Upper lobe of right lung (tissue), 1 donor: ENCODE data around the gene TARBP1. TPM values are rescaled to one million over a fixed set of nuclear protein-coding genes. Genes with fewer than 3 reads are reported as not detected.
"Not testable (repeated sequence)": the region's sequence is repeated elsewhere in the genome, so short reads cannot be mapped to it uniquely, and the experiment has no call there.

Source experiments
- ATAC-seq: fragments of 200-7000 bp; cut with Tn5 transposase; one replicate; pipeline ENCODE4 v1.9.1; 2020; ENCODE audit warnings: mild to moderate bottlenecking, moderate library complexity
- DNase-seq: peaks from one replicate; pipeline ENCODE4 v3.0.0-alpha.2; 2020
- H3K27ac ChIP-seq: fragments of 200-600 bp; one replicate; pipeline ENCODE4 v1.8.0; 2022
- H3K27me3 ChIP-seq: fragments of 200-600 bp; one replicate; pipeline ENCODE4 v1.8.0; 2022; ENCODE audit warnings: mild to moderate bottlenecking
- H3K36me3 ChIP-seq: fragments of 200-600 bp; one replicate; pipeline ENCODE4 v1.8.0; 2022
- H3K4me1 ChIP-seq: fragments of 200-600 bp; one replicate; pipeline ENCODE4 v1.8.0; 2022
- H3K4me3 ChIP-seq: fragments of 200-600 bp; one replicate; pipeline ENCODE4 v1.8.0; 2022; ENCODE audit warnings: mild to moderate bottlenecking
- H3K9me3 ChIP-seq: fragments of 200-600 bp; one replicate; pipeline ENCODE4 v1.8.0; 2022
- intact Hi-C: fragments of 100-400 bp; cut with DNase I; formaldehyde crosslinking; loops from one replicate; pipeline ENCODE4 v1.11.0; 2022
- total RNA-seq: library from RNA; stranded (reverse); fragmentation: NEBNext Ultra II Directional; extraction: Animal tissue kit (Norgen Biotek cat#: 25700); gene quantifications from one replicate; pipeline ENCODE4 v1.2.1, GENCODE V29; 2021
- TF ChIP-seq, protein P1 (sequence below): fragments of 200-600 bp; IDR thresholded peaks from one replicate; pipeline ENCODE4 v1.8.0; 2022; ENCODE audit warnings: antibody characterized with exemption
- donor health status: DM: no; HTN: yes; CAD: no; lungs with severe emphysema.

Gene TARBP1
- total RNA-seq, 1 donor from 2014 or later = 18.3 TPM

DNA sequence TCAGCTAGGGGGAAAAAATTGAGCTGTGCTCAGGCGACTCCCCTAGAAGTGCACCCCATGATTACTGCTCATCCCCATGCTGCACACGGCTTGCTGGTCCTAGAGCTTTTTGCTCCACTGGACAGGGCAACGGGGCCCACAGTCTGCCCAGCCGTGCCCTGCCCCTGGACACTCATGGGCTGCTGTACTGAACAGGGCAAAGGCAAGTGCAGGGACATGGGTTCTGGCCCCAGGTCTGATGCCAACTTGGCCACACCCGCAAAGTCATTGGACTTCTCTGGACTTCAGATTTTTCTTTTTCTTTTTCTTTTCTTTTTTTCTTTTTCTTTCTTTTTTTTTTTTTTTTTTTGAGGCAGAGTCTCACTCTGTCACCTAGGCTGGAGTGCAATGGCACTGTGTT, 42.9 kb upstream of the TARBP1 start:
- TF ChIP-seq, protein P1, sequence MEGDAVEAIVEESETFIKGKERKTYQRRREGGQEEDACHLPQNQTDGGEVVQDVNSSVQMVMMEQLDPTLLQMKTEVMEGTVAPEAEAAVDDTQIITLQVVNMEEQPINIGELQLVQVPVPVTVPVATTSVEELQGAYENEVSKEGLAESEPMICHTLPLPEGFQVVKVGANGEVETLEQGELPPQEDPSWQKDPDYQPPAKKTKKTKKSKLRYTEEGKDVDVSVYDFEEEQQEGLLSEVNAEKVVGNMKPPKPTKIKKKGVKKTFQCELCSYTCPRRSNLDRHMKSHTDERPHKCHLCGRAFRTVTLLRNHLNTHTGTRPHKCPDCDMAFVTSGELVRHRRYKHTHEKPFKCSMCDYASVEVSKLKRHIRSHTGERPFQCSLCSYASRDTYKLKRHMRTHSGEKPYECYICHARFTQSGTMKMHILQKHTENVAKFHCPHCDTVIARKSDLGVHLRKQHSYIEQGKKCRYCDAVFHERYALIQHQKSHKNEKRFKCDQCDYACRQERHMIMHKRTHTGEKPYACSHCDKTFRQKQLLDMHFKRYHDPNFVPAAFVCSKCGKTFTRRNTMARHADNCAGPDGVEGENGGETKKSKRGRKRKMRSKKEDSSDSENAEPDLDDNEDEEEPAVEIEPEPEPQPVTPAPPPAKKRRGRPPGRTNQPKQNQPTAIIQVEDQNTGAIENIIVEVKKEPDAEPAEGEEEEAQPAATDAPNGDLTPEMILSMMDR = no peak
- DNase-seq (no peak), ATAC-seq (no peak)
- H3K27me3 ChIP-seq = no peaks in the 10 kb centered on the region
- H3K4me3 ChIP-seq = no peak overlapping the region
- H3K9me3 ChIP-seq = no peaks in the 10 kb centered on the region
- peaks cover 21% of the 10 kb centered on the region for H3K4me1 ChIP-seq
- H3K27ac ChIP-seq = peak overlapping the region; percentile 92
- H3K36me3 ChIP-seq = no peaks in the 10 kb centered on the region
- intact Hi-C loops = no loop called here

DNA sequence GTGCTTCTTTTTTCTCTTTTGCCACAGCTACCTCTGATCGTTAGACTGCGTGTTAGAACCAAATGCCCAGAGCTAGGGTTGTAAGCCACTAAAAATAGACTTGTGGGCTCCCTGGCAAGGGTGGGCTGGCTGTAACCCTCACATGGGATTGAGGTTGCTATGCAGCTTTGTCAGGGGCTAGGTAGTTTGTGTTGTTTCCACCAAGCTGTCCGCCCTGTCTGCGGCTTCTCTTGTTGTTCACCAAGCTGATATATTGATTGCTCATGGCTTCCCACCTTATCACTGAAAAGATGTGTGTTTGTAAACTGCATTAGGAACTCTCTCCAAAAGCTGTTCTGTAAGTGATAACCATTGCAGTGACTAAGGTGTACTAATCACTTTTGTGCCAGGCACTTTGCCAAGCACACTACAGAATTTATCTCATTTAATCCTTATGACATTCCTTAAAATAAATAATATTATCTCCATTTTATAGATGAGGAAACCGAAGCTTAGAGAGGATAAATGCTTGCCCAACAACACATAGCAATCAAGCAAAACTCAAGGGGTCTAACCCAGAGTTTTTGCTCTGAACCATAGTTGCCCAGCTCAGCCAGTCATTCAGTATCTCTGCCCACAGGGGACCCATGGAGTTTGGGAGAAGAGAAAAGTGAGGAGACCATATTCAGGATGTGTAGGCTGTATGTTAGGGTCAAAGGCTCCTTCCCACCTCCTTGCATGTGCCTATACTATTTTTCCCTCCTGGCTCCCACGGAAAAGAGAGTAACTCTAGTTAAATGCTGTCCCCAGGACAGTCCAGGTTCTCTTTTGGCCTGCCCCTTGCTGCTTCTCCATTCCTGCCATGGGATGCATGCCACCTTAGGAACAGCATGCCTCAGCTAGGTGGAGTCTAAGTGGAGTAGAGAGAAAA, 42.2 kb upstream of the TARBP1 start:
- DNase-seq (no peak), ATAC-seq (no peak)
- Histone ChIP-seq H3K4me3 (no peak overlapping the region), H3K27me3 (no peaks in the 10 kb centered on the region), H3K9me3 (no peaks in the 10 kb centered on the region), H3K36me3 (no peaks in the 10 kb centered on the region), H3K4me1 (peaks cover 25% of the 10 kb centered on the region), H3K27ac (no peak overlapping the region)
- intact Hi-C loops = no loop called here
- TF ChIP-seq, protein P1 = no peak

DNA sequence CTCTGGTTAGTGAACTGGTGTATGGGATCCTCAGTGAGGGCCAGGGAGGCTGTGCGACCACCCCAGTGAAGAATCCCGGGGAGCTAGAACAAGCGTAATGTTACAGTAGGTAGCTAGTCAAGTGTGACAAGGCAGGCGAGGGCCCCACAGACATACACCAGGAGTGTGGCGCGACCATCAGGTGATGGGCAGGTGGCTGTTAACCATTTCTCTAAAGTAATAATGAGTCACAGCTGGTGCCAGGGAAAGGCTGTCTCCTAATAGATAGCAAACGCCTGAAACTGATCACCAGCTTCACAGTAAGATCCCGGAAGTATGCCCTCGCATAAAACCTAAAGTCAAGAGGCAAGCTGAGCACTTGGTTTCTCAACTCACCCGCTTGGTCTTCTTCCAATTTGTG, 40.5 kb upstream of the TARBP1 start:
- Histone ChIP-seq H3K27ac (no peak overlapping the region), H3K4me3 (no peak overlapping the region), H3K27me3 (no peaks in the 10 kb centered on the region), H3K9me3 (no peaks in the 10 kb centered on the region), H3K36me3 (no peaks in the 10 kb centered on the region), H3K4me1 (peaks cover 34% of the 10 kb centered on the region)
- TF ChIP-seq, protein P1 = no peak
- intact Hi-C loops = no loop called here
- ATAC-seq = no peak
- DNase-seq = no peak

DNA sequence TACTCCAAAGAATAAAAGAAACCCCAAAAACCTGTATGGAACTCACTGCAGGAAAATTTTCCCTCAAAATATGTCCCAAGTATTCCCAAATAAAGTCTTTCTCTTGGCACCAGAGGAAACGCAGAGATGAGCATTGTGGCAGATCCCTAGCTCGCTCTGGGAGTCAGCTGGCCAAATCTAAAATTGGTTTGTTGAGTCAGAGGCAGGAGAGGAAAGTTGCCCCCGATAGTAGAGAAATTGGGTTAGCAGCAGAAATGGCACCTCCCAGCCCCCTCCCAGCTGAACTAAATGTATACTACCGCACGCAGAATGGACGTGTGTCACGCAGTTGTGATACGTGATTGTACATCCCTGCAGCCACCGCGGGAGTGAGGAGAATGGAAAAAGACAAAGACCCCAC, 39.9 kb upstream of the TARBP1 start:
- DNase-seq (no peak), ATAC-seq (no peak)
- Histone ChIP-seq H3K9me3 (no peaks in the 10 kb centered on the region), H3K27ac (no peak overlapping the region), H3K36me3 (no peaks in the 10 kb centered on the region), H3K4me3 (no peak overlapping the region), H3K4me1 (peaks cover 28% of the 10 kb centered on the region), H3K27me3 (no peaks in the 10 kb centered on the region)
- intact Hi-C loops = no loop called here
- TF ChIP-seq, protein P1 = no peak

DNA sequence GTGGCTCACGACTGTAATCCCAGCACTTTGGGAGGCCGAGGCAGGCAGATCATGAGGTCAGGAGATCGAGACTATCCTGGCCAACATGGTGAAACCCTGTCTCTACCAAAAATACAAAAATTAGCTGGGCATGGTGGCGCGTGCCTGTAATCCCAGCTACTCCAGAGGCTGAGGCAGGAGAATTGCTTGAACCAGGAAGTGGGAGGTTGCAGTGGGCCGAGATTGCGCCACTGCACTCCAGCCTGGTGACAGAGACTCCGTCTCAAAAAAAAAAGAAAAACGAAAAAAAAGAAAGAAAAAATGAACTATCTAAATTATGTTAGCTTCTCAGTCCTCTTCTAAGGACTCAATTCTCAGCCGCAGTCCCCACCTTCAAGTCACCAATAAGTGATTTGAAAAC, 39.1 kb upstream of the TARBP1 start:
- DNase-seq, H3K27ac ChIP-seq, intact Hi-C loops, H3K36me3 ChIP-seq, H3K27me3 ChIP-seq, ATAC-seq, H3K4me3 ChIP-seq, H3K9me3 ChIP-seq: not testable (repeated sequence)
- H3K4me1 ChIP-seq = peaks cover 24% of the 10 kb centered on the region

DNA sequence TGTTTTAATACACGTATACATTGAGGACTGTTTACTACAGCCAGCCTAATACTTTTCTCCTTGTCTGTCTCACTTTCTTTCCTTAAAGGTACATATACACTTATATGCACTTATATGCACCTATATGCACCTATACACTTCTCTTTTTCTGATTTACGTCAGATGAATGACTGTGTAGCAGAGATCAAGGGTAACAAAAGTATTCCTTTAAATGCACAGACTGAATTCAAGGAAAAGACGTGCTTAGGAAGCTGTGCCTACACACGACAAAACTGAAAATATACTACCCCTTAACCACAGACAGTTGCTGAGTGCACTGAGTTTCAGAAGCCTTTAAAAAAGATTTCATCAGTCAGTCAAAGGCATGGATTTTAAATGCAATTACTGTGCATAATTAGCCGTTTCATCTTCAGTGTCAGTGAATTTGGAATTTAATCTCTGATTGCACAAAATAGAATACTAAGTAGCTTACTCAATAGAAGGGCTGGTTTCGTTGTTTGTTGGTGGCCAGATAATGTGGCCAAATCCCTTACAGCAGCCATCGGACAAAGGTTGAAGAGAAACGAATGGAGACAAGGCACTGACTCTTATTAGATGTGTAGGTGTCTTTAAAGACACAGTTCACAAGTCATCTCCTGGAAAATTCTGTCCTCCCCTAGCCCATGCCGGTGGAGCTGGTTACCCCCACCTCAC, 38.3 kb upstream of the TARBP1 start:
- TF ChIP-seq, protein P1 = no peak
- intact Hi-C loops = no loop called here
- no peak overlapping the region for H3K27ac ChIP-seq

More for the DNA sequence above, 38.3 kb upstream of the TARBP1 start:
- Histone ChIP-seq H3K4me1 (peaks cover 16% of the 10 kb centered on the region), H3K9me3 (no peaks in the 10 kb centered on the region), H3K36me3 (no peaks in the 10 kb centered on the region), H3K27me3 (no peaks in the 10 kb centered on the region), H3K4me3 (no peak overlapping the region)
- no peak for DNase-seq
- no peak for ATAC-seq
